BLaER1 (cell line): ENCODE results near the gene EP400.
A peak's percentile ranks its signal among the peaks of the same experiment; 100 is the strongest.

ENCODE experiments used
- H3K27ac ChIP-seq: shearing (Covaris generic); formaldehyde crosslinking; 2 replicates; pipeline ENCODE4 v1.8.1; 2022
- H3K27me3 ChIP-seq: shearing (Covaris generic); formaldehyde crosslinking; 2 replicates; pipeline ENCODE4 v1.8.1; 2022
- H3K36me3 ChIP-seq: shearing (Covaris generic); formaldehyde crosslinking; 2 replicates; pipeline ENCODE4 v1.8.1; 2022
- H3K4me1 ChIP-seq: shearing (Covaris generic); formaldehyde crosslinking; 2 replicates; pipeline ENCODE4 v1.8.1; 2022
- H3K4me2 ChIP-seq: shearing (Covaris generic); formaldehyde crosslinking; 2 replicates; pipeline ENCODE4 v1.8.1; 2022
- H3K4me3 ChIP-seq: shearing (Covaris generic); formaldehyde crosslinking; 2 replicates; pipeline ENCODE4 v1.8.1; 2022
- H3K9ac ChIP-seq: shearing (Covaris generic); formaldehyde crosslinking; 2 replicates; pipeline ENCODE4 v1.8.1; 2022
- H3K9me3 ChIP-seq: shearing (Covaris generic); formaldehyde crosslinking; 2 replicates; pipeline ENCODE4 v1.8.1; 2022
- H4K20me1 ChIP-seq: shearing (Covaris generic); formaldehyde crosslinking; 2 replicates; pipeline ENCODE4 v1.8.1; 2022
- Cebpa-rat ChIP-seq: shearing (Covaris generic); IDR thresholded peaks from 2 replicates; pipeline ENCODE4 v1.8.1; 2022

The EP400 gene, protein sequence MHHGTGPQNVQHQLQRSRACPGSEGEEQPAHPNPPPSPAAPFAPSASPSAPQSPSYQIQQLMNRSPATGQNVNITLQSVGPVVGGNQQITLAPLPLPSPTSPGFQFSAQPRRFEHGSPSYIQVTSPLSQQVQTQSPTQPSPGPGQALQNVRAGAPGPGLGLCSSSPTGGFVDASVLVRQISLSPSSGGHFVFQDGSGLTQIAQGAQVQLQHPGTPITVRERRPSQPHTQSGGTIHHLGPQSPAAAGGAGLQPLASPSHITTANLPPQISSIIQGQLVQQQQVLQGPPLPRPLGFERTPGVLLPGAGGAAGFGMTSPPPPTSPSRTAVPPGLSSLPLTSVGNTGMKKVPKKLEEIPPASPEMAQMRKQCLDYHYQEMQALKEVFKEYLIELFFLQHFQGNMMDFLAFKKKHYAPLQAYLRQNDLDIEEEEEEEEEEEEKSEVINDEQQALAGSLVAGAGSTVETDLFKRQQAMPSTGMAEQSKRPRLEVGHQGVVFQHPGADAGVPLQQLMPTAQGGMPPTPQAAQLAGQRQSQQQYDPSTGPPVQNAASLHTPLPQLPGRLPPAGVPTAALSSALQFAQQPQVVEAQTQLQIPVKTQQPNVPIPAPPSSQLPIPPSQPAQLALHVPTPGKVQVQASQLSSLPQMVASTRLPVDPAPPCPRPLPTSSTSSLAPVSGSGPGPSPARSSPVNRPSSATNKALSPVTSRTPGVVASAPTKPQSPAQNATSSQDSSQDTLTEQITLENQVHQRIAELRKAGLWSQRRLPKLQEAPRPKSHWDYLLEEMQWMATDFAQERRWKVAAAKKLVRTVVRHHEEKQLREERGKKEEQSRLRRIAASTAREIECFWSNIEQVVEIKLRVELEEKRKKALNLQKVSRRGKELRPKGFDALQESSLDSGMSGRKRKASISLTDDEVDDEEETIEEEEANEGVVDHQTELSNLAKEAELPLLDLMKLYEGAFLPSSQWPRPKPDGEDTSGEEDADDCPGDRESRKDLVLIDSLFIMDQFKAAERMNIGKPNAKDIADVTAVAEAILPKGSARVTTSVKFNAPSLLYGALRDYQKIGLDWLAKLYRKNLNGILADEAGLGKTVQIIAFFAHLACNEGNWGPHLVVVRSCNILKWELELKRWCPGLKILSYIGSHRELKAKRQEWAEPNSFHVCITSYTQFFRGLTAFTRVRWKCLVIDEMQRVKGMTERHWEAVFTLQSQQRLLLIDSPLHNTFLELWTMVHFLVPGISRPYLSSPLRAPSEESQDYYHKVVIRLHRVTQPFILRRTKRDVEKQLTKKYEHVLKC (N-terminal part only)

DNA sequence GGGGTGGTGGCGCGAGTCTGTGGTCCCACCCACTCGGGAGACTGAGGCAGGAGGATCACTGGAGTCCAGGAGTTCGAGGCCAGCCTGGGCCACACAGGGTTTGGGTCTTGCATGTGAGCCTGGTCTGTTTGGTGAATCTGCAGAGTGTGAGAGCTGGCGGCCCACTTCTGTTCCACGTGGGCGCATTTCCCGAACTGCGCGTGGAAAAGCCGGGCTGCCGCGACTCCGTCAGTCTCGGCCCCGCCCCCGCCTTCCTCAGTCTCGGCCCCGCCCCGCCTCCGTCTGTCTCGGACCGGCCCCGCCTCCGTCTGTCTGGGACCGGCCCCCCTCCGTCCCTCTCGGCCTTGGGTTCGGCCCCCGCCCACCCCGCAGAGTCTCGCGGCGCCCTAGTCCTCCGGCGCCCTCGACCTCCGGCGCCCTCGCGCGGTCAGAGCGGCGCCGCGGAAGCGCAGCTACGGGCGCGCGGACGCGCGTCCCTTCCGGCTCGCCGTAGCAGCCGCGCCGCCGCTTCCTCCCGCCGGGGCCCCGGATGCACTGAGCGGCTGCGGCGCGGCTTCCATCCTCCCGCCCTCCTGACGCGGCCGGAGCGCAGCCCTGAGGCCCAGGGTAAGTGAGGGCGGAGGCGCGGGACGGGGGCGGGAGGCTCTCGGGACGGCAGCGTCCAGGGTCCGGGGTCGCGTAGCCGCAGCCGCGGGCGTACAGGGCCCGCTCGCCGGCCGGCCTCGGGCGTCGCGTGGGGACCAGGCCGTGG lies at the start of gene EP400:
Gene EP400, plus strand, starts transcription at position 512 of the 751 bp plus-strand sequence. CDS start 10,678 bp downstream, outside the sequence.
- peak within 1 kb of the TSS; percentile 96 for H3K9ac ChIP-seq
- peaks cover 25% of the 10 kb centered on the region for H3K4me1 ChIP-seq
- H3K4me3 ChIP-seq: peak within 1 kb of the TSS; percentile 99
- no peaks in the 10 kb centered on the region for H3K9me3 ChIP-seq
- H3K27ac ChIP-seq: peak within 1 kb of the TSS; percentile 93
- no peaks in the 10 kb centered on the region for H3K27me3 ChIP-seq
- H3K36me3 ChIP-seq: peaks cover 19% of the 10 kb centered on the region
- no peak for TF ChIP-seq Cebpa-rat
- H4K20me1 ChIP-seq: peaks cover 54% of the 10 kb centered on the region
- H3K4me2 ChIP-seq: peak within 1 kb of the TSS; percentile 89

- Histone ChIP-seq H3K27me3 (no peaks in the 10 kb centered on the region), H3K4me3 (no peak overlapping the region), H3K27ac (peak overlapping the region; percentile 41; the same call in 1 of the 2 replicates), H3K4me1 (peaks cover 97% of the 10 kb centered on the region), H3K9ac (no peak overlapping the region), H3K4me2 (no peak overlapping the region), H3K36me3 (peaks cover 63% of the 10 kb centered on the region), H4K20me1 (peaks cover 100% of the 10 kb centered on the region), H3K9me3 (no peaks in the 10 kb centered on the region)
- no peak for TF ChIP-seq Cebpa-rat
Measured at GRCh38 chr12:131900397-131900796, 49.3 kb upstream of the EP400 start.

DNA sequence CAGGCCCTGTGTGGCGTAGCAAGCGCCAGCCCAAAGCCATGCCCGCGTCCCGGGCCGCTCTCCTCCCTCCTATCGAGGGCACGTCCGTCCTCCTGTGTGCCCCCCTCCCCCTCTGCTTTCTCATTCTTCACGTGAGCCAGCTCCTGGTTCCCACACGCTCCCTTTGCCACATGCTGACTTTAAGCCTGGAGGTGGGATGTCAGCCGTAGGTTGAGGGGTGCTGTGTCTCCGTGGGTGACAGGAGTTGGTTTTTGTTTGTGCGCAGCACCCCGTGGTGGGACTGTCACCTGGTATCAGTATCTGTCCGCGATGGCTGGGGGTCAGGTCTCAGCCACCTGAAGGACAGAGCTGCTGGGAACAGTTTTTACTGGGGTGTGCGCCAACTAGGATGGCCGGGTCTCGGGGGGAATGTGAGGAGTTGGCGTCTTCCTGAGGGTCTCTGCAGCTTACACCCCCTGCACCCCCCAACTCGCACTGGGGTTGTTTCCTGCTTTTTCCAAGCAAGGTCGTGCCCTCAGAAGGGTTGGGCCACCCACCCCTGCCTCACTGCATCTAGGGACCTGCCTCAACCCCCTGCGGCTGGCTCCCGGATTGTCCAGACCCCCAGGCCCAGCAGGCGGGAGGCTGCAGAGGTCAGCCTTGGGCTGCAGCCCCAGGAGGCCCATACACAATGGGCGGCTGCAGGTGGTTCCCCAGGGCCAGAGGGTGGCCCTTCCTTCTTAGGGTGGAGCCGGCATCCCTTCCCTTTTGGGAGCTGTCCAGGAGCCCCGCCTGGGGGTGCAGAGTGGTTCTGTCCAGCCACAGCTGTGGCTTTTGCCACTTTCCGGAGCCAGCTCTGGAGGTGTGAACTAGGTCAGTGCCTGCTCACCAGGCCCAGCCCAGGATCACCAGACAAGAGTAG lies 48.1 kb upstream of the EP400 start:
- peak overlapping the region; percentile 49 for H3K4me2 ChIP-seq
- 0 out of 2 replicates have a peak overlapping the region, but pooled peaks have one; percentile 34 for H3K9ac ChIP-seq
- 0 out of 2 replicates have a peak overlapping the region, but pooled peaks have one; percentile 64 for H3K27ac ChIP-seq
- H3K27me3 ChIP-seq: no peaks in the 10 kb centered on the region
- H3K4me1 ChIP-seq: peaks cover 88% of the 10 kb centered on the region
- H3K4me3 ChIP-seq: no peak overlapping the region
- no peak for TF ChIP-seq Cebpa-rat
- H4K20me1 ChIP-seq: peaks cover 100% of the 10 kb centered on the region
- H3K36me3 ChIP-seq: peaks cover 76% of the 10 kb centered on the region
- no peaks in the 10 kb centered on the region for H3K9me3 ChIP-seq

DNA sequence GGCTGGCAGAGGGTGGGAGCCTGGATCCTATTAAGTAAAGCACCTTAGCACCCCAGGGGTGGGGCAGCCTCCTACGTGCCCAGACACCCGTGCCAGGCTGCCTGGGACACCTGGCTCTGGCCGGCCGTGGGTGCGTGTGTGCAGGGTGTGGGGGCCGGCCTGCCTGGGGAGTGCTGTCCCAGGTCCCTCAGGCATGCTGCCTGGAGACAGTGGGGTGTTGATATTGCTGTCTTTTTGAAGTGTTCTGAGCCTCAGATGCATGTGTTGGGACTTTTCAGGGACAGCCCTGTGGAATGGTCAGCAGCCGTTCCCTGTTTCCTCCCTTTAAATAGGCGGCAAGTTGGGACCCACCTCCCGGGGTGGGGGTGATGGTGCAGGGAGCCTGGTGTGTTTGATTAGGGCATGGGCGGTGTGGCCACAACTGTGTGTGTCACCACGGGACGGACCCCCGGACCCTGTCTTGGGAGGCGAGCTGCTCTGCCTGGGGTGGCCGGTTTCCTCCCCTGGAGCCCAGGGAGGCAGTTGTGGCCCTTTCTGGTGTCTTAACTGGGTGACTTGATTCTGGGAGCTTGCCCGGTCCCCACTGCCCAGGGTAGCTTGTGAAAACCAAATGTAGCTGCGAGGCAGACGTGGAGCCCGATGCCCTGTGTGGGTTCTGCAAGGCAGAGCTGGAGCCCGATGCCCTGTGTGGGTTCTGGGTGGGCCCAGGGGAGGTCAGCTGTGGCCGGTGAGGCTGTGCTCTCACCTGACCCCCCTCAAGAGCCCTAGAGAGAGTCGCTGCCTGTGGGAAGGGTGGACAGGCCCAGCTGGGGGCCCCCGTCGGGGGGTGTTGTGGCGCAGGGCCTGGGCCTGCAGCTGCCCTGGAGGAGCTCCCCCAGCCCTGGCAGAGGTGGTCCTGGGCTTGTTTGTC lies 47.2 kb upstream of the EP400 start:
- no peak overlapping the region for H3K4me3 ChIP-seq
- no peaks in the 10 kb centered on the region for H3K27me3 ChIP-seq
- H3K4me2 ChIP-seq: peak overlapping the region; percentile 49
- H4K20me1 ChIP-seq: peaks cover 100% of the 10 kb centered on the region
- peaks cover 81% of the 10 kb centered on the region for H3K4me1 ChIP-seq
- H3K36me3 ChIP-seq: peaks cover 85% of the 10 kb centered on the region
- H3K9ac ChIP-seq: peak overlapping the region; percentile 57; the same call in 1 of the 2 replicates
- H3K27ac ChIP-seq: peak overlapping the region; percentile 64
- no peak for TF ChIP-seq Cebpa-rat
- H3K9me3 ChIP-seq: no peaks in the 10 kb centered on the region

GRCh38 chr12:131903270-131904255 lies 46.2 kb upstream of the EP400 start:
- Histone ChIP-seq H3K9me3 (no peaks in the 10 kb centered on the region), H3K36me3 (peaks cover 88% of the 10 kb centered on the region), H3K4me1 (peaks cover 76% of the 10 kb centered on the region), H3K4me2 (peak overlapping the region; percentile 49), H3K27me3 (no peaks in the 10 kb centered on the region), H4K20me1 (peaks cover 98% of the 10 kb centered on the region), H3K9ac (peak overlapping the region; percentile 57), H3K27ac (peak overlapping the region; percentile 64), H3K4me3 (no peak overlapping the region)
- no peak for TF ChIP-seq Cebpa-rat

GRCh38 chr12:131904346-131904745 lies 45.4 kb upstream of the EP400 start:
- H3K4me3 ChIP-seq: no peak overlapping the region
- peaks cover 98% of the 10 kb centered on the region for H4K20me1 ChIP-seq

More at GRCh38 chr12:131904346-131904745, 45.4 kb upstream of the EP400 start:
- 0 out of 2 replicates have a peak overlapping the region, but pooled peaks have one; percentile 18 for H3K27ac ChIP-seq
- H3K36me3 ChIP-seq: peaks cover 89% of the 10 kb centered on the region
- H3K27me3 ChIP-seq: no peaks in the 10 kb centered on the region
- TF ChIP-seq Cebpa-rat: no peak
- H3K4me2 ChIP-seq: peak overlapping the region; percentile 49; the same call in 1 of the 2 replicates
- peaks cover 76% of the 10 kb centered on the region for H3K4me1 ChIP-seq
- 0 out of 2 replicates have a peak overlapping the region, but pooled peaks have one; percentile 38 for H3K9ac ChIP-seq
- no peaks in the 10 kb centered on the region for H3K9me3 ChIP-seq
